Jurkat, Clone E6-1 (cell line): ENCODE measurements around the gene MEA1.
"Not testable (repeated sequence)": the region's sequence is repeated elsewhere in the genome, so short reads cannot be mapped to it uniquely, and the experiment has no call there.

Source experiments
- DNase-seq: peaks from one replicate; pipeline ENCODE4 v3.0.0-alpha.2; 2011; ENCODE audit warnings: low read depth, low spot score
- H3K4me3 ChIP-seq: 2 replicates; pipeline ENCODE4 v1.5.1; 2011; ENCODE audit warnings: mild to moderate bottlenecking, low read length, control low read depth, moderate library complexity

Gene MEA1

GRCh38 chr6:43041475-43041874, 27.7 kb upstream of the MEA1 start:
- H3K4me3 ChIP-seq: not testable (repeated sequence)

GRCh38 chr6:43040542-43041257, 27.0 kb upstream of the MEA1 start:
- H3K4me3 ChIP-seq: no peak overlapping the region
- DNase-seq: no peak

More at GRCh38 chr6:43041475-43041874, 27.7 kb upstream of the MEA1 start:
- not testable (repeated sequence) for DNase-seq

DNA sequence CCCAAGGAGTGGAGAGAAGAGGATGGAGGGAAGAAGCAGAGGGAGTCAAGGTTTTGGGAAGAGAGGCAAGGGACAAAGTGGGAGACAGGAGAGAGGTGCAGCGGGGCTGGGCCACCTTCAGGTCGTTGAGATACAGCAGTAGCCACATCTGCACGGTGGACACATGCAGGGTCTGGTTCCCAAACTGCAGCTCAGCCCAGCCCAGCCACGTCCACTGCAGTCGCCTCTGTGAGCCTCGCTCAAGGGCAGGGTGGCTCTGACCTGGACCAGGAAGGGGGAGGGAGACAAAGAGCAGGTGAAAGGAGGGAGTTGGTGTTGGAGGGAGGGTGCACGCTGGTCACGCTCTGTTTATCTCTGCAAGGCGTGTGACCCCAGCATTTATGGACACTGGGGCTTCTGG, 25.0 kb upstream of the MEA1 start:
- no peak for DNase-seq
- H3K4me3 ChIP-seq: no peak overlapping the region

GRCh38 chr6:43037706-43038105, 24.0 kb upstream of the MEA1 start:
- H3K4me3 ChIP-seq: no peak overlapping the region
- no peak for DNase-seq

- H3K4me3 ChIP-seq: no peak overlapping the region
- no peak for DNase-seq
Observed at GRCh38 chr6:43037197-43037596, 23.5 kb upstream of the MEA1 start.

DNA sequence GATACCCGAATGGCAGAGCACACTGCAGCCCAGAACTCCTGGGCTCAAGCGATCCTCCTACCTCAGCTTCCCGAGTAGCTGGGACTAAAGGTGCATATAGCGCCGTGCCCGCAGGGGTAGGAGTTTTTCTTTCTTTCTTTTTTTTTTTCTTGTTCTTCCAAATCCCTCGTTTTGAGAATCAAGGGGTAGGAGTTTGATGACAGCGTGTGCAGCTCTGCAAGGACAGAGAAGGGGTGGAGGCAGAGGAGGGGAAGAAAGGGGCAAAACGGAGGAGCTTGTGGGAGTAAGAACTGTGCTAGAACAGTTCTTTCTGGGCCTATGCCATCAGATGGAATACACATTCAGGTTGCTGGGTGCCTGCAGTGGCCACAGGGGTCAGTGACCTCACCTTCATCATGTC, 23.0 kb upstream of the MEA1 start:
- H3K4me3 ChIP-seq: no peak overlapping the region
- DNase-seq: no peak

- H3K4me3 ChIP-seq: no peak overlapping the region
- DNase-seq: no peak
Observed at GRCh38 chr6:43035495-43036194, 21.9 kb upstream of the MEA1 start.

- no peak overlapping the region for H3K4me3 ChIP-seq
- no peak for DNase-seq
Observed at GRCh38 chr6:43034190-43034525, 20.4 kb upstream of the MEA1 start.

GRCh38 chr6:43033496-43034189, 19.9 kb upstream of the MEA1 start:
- no peak overlapping the region for H3K4me3 ChIP-seq
- no peak for DNase-seq

DNA sequence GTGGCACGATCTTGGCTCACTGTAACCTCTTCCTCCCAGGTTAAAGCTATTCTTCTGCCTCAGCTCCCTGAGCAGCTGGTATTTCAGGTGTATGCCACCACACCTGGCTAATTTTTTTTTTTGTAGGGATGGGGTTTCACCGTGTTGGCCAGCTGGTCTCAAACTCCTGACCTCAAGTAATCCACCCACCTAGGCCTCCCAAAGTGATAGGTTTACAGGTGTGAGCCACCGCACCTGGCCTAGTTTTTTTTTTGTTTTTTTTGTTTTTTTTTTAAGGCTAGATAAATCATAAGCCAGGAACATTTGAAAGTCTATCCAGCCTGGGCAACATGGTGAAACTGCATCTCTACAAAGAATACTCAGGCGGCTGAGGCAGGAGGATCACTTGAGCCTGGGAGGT, 18.6 kb upstream of the MEA1 start:
- no peak for DNase-seq
- H3K4me3 ChIP-seq: no peak overlapping the region

GRCh38 chr6:43029120-43029519, 15.4 kb upstream of the MEA1 start:
- DNase-seq: no peak
- no peak overlapping the region for H3K4me3 ChIP-seq

DNA sequence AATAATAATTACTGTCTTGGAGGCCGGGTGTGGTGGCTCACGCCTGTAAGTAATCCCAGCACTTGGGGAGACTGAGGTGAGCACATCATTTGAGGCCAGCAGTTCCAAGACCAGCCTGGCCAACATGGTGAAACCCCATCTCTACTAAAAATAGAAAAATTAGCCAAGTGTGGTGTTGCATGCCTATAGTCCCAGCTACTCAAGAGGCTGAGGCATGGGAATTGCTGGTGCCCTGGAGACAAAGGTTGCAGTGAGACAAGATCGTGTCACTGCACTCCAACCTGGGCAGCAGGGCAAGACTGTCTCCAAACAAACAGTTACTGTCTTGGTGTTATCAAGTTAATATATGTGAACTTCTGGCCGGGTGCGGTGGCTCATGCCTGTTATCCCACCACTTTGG, 12.6 kb upstream of the MEA1 start:
- H3K4me3 ChIP-seq: no peak overlapping the region
- DNase-seq: no peak

DNA sequence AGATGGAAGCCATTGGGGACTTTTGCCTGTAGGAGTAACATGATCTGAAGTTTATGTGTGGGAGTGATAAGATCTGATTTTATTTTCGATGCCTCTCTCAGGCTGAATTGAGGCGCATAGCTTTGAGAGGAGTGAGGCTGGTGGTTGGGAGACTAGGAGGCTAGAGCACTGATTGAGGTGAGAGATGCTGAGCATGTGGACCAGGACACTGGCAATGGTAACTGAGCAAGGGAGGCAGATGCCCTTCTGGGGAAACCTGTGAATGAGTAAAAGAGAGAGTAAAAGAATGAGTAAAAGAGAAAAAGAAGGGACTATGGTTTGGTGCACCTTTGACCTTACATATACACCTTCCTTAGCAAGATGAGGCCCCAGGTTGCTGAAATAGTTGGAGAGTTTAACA, 10.7 kb upstream of the MEA1 start:
- DNase-seq: no peak
- H3K4me3 ChIP-seq: no peak overlapping the region

DNA sequence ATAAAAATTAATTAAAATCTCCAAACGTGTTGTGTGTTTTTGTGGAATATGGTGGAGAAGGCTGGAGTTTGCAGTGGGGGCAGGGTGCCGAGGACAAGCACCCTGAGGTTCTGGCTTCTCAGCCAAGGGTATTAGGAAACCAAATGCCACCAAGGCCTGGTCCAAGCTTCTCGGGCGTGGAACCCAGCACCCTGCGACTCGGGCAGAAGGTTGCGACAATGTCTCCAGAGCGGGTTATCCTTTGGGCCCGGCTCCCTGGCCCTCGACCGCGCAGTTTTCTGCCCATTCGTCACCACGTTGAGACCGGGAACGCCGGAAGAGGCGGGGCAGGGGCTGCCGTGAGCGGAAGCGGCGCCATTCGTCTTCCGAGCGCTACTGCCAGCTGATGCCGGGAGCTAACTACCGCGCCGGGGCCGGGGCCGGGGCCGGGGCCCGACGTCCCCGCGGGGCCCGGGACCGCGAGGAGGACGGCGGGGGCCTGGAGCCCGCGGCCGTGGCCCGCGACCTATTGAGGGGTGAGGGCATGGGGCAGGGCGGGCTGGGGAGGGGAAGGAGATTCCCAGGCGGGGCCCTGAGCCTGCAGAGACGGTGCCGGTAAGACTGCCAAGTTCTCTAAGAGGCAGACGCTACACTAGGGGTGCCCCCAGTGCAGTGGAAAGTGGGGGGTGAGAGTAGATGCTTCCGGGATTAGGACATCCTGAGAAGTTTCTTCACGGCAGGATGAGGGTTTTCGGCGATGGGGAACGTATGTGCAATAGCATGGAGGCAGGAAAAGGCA, 7.7 kb upstream of the MEA1 start, which contains the start of gene RRP36:
TSS of gene RRP36 (plus strand) at position 354 of the 778 bp plus-strand sequence. CDS start at position 386, 32 bp downstream.
- DNase-seq: peak; percentile 48
- peak within 1 kb of the TSS; percentile 100 for H3K4me3 ChIP-seq

DNA sequence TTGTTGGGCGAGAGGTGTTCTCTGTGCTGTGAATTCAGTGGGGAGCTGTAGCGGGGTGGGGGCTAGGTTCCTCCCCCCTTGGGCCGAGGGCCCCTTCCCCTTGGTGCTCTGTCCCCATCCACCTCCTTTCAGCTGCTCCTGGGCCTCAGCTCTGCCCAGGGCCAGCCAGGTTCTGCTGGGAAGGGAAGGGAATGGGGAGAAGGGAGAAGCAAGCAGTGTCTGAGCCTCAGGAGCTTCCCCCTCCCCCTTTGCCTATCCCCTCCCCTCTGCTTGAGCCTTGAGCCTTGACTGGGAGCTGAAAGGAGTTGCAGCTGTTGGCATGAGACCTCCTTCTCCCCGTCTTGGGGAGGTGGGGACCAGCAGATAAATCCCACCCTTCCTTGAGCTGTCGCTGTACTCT, 7.1 kb upstream of the MEA1 start:
- DNase-seq: no peak

DNA sequence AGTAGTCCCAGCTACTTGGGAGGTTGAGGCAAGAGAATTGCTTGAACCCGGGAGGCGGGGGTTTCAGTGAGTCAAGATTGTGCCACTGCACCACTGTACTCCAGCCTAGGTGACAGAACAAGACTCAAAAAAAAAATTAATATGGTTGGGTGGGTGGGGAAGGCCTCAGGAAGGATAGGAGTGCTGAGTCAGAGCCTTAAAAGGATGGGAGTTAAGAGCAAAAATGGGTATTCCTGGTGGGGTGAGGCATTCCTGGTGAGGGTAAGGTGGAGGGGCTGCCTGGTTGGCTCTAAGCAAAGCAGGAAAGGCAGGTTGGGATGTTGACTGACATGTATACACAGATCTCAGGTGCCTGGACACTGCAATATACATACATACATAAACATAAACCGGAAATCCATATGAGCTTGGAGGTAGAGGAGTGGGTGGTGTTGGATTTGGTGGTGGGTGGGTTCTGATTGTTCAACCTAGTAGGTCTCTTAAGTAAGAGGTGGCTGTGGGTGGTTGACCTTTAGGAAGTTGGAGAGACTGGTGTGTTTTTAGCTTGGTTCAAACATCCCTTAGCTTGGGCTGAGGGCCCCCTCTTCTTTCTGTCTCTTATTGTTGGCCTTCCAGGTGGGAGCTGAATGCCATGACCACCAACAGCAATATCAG, 6.4 kb upstream of the MEA1 start:
- no peak overlapping the region for H3K4me3 ChIP-seq
- DNase-seq: no peak

More for the DNA sequence above, 7.1 kb upstream of the MEA1 start:
- peak overlapping the region; percentile 100 for H3K4me3 ChIP-seq

DNA sequence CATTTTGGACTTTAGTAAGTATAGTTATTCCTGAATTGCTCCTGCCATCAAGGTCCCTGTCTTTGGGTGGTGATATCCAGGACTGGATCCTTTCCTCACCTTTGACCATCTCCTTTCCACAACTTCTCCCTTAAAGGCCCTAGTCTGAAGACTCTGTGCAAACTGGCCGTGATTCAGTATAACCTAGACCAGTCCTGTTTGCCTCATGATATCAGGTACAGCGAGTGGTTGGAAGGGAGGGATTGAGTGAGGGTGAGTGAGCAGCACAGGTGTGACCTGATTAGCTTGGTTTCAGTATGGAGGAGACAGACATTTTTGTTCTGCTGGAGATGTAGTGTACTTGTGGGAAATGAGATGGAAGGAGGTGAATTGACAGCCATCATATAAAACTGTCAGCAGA, 5.4 kb upstream of the MEA1 start:
- no peak for DNase-seq
- H3K4me3 ChIP-seq: no peak overlapping the region

GRCh38 chr6:43016943-43017334, 3.2 kb upstream of the MEA1 start:
- H3K4me3 ChIP-seq: no peak overlapping the region
- no peak for DNase-seq
